Measurements from ENCODE around the gene DUSP12.

- TF ChIP-seq POLR2A (IDR thresholded peaks at IDR 0.05): no peak
- no peak for TF ChIP-seq CTCF (IDR thresholded peaks at IDR 0.05)
- no peak for TF ChIP-seq POLR2AphosphoS5 (IDR thresholded peaks at IDR 0.05; ENCODE audit: insufficient read depth in 1 of 2, low read depth in 1 of 2)
Measured at GRCh38 chr1:161768986-161769672, 19.5 kb downstream of the DUSP12 start.

All from vagina (tissue), 2 donors.